Thymus (tissue), 14 donors: ENCODE results near the gene OASL. TPM values are rescaled to one million over a fixed set of nuclear protein-coding genes. Genes with fewer than 3 reads are reported as not detected.

Source experiments
- DNase-seq, 9 donors: peaks; one replicate each; pipeline ENCODE4 v3.0.0-alpha.2; 2013; ENCODE audit warnings: low spot score in 9 of 9, low read depth in 6 of 9, missing footprints in 1 of 9
- H3K27ac ChIP-seq, 2 donors: one replicate each; pipeline ENCODE4 v1.5.1; 2013; ENCODE audit warnings: control low read depth in 1 of 2, low read depth in 1 of 2, low read length in 1 of 2, mild to moderate bottlenecking in 1 of 2, moderate library complexity in 1 of 2
- H3K27me3 ChIP-seq, 2 donors: one replicate each; pipeline ENCODE4 v1.5.1; 2013; ENCODE audit warnings: low read length in 1 of 2; ENCODE audit not compliant: control insufficient read depth in 2 of 2, insufficient read depth in 1 of 2
- H3K36me3 ChIP-seq, 2 donors: one replicate each; pipeline ENCODE4 v1.5.1; 2013; ENCODE audit warnings: low read length in 1 of 2, mild to moderate bottlenecking in 1 of 2, moderate library complexity in 1 of 2; ENCODE audit not compliant: control insufficient read depth in 2 of 2, insufficient read depth in 2 of 2
- H3K4me1 ChIP-seq, 2 donors: one replicate each; pipeline ENCODE4 v1.5.1; 2013; ENCODE audit warnings: low read length in 2 of 2; ENCODE audit not compliant: control insufficient read depth in 2 of 2, insufficient read depth in 2 of 2
- H3K4me3 ChIP-seq, 2 donors: one replicate each; pipeline ENCODE4 v1.5.1; 2013; ENCODE audit warnings: low read length in 2 of 2, control low read depth in 1 of 2, mild to moderate bottlenecking in 1 of 2
- H3K9me3 ChIP-seq, 2 donors: one replicate each; pipeline ENCODE4 v1.5.1; 2013; ENCODE audit warnings: low read length in 1 of 2, mild to moderate bottlenecking in 1 of 2; ENCODE audit not compliant: control insufficient read depth in 2 of 2, insufficient read depth in 1 of 2
- WGBS: extraction: QIAGEN DNeasy Blood & Tissue Kit; methylation state at CpG from one replicate; pipeline ENCODE4 v1.1.7; 2013; 5-methylcytosine and 5-hydroxymethylcytosine counted together
- long read RNA-seq, 10 donors: transcript quantifications; one replicate each; lab custom pipeline, GENCODE V29; 2026
- polyA plus RNA-seq: library from polyadenylated mRNA; stranded (reverse); fragments of 200-250 nt; gene quantifications from one replicate; pipeline ENCODE4 v1.2.3, GENCODE V29; 2013
- total RNA-seq: library from RNA; stranded (reverse); fragments of 120-200 nt; gene quantifications from one replicate; pipeline ENCODE4 v1.2.4, GENCODE V29; 2013
- donor health status: healthy.

The OASL gene, protein sequence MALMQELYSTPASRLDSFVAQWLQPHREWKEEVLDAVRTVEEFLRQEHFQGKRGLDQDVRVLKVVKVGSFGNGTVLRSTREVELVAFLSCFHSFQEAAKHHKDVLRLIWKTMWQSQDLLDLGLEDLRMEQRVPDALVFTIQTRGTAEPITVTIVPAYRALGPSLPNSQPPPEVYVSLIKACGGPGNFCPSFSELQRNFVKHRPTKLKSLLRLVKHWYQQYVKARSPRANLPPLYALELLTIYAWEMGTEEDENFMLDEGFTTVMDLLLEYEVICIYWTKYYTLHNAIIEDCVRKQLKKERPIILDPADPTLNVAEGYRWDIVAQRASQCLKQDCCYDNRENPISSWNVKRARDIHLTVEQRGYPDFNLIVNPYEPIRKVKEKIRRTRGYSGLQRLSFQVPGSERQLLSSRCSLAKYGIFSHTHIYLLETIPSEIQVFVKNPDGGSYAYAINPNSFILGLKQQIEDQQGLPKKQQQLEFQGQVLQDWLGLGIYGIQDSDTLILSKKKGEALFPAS
- total RNA-seq (6.3 TPM), polyA plus RNA-seq (5.7 TPM)
- long read RNA-seq, donor 1: 0 reads
- long read RNA-seq, donor 2: 0 reads
- long read RNA-seq, donor 3, partial matches to known transcripts: 0 of 1 reads
- long read RNA-seq, donor 3, other reads (novel, unspliced or antisense): 0 of 1 reads
- long read RNA-seq, donor 4, partial matches to known transcripts: 0 of 2 reads
- long read RNA-seq, donor 4, other reads (novel, unspliced or antisense): 0 of 2 reads
- long read RNA-seq, donor 5, partial matches to known transcripts: 0 of 3 reads
- long read RNA-seq, donor 5, other reads (novel, unspliced or antisense): 0 of 3 reads
- long read RNA-seq, donor 6, partial matches to known transcripts: 0 of 1 reads
- long read RNA-seq, donor 6, other reads (novel, unspliced or antisense): 0 of 1 reads
- long read RNA-seq, donor 7, partial matches to known transcripts: 0 of 3 reads
- long read RNA-seq, donor 7, other reads (novel, unspliced or antisense): 0 of 3 reads
- long read RNA-seq, donor 8: 0 reads
- long read RNA-seq, donor 9, partial matches to known transcripts: 0 of 2 reads
- long read RNA-seq, donor 9, other reads (novel, unspliced or antisense): 0 of 2 reads
- long read RNA-seq, donor 10: 0 reads

DNA sequence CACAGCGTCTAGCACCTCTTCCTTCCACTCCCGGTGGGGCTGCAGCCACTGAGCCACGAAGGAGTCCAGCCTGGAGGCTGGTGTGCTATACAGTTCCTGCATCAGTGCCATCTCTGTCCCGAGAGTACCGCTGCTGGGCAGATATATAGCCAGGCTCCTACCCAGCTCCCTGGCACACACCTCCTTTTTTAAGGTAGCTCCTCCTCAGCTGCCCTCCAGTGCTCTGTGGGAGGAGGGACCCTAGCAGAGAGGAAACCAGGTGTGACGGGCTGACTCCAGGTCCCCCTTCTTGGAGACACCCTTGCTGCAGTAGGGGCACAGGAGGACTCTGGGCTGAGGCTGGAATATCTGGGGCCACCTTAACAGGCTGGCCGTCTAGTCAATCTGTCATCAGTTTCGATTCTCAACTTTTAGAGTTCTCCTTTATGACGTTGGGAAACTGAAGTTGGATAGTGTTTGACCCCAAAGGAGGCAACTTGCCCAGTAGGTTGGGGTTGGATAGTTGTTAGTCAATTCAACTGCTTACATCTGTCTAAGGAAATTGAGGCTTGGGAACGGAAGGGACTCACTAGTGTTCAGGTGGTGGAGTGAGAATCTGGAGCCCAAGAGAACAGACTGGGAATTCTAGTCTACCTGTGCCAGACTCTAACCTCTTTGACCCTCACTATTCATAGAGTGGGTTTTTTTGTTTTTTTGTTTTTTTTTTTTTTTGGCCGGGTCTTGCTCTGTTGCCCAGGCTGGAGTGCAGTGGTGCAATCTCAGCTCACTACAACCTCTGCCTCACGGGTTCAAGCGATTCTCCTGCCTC, at the start of gene OASL:
Gene OASL (minus strand): TSS at position 386 of the 808 bp plus-strand sequence. CDS start 275 bp downstream, at position 111.
- Histone ChIP-seq H3K27ac (peak within 1 kb of the TSS in 1 of 2 donors; percentile 37), H3K36me3 (no peaks in the 10 kb centered on the region), H3K9me3 (no peaks in the 10 kb centered on the region), H3K27me3 (no peaks in the 10 kb centered on the region), H3K4me1 (peaks cover 3 to 23% of the 10 kb centered on the region in 2 donors), H3K4me3 (peak within 1 kb of the TSS; percentile 42 to 47)
- WGBS: 23% methylated on average over 13 of the region's 13 CpGs
- peak in 4 of 9 donors; percentile 14 to 59 (median 22) for DNase-seq

DNA sequence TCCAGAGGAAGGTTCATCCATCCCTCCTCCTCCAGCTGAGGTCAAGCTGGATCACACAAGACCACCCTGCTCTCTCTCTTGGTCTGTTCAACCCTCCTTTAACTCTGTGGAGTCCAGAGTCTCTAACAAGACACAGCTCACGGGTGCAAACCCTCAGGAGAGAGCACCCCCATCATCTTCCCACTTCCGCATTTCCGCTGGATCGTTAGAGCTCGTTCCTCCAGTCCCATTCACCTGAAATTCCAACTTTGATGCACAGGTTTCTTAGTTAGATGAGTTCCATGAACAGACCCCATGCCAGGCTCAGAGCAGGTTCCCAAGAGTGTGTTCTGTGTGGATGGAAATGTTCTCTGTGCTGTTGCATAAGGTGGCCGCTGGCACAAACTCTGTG, 49.1 kb upstream of the OASL start:
- WGBS: 96% methylated on average over 6 of the region's 6 CpGs
- H3K27ac ChIP-seq: no peak overlapping the region
- no peak overlapping the region for H3K4me3 ChIP-seq
- H3K36me3 ChIP-seq: no peaks in the 10 kb centered on the region
- peaks cover 0 to under 1% of the 10 kb centered on the region in 2 donors for H3K9me3 ChIP-seq
- peaks cover 0 to 25% of the 10 kb centered on the region in 2 donors for H3K4me1 ChIP-seq
- H3K27me3 ChIP-seq: no peaks in the 10 kb centered on the region
- no peak for DNase-seq

DNA sequence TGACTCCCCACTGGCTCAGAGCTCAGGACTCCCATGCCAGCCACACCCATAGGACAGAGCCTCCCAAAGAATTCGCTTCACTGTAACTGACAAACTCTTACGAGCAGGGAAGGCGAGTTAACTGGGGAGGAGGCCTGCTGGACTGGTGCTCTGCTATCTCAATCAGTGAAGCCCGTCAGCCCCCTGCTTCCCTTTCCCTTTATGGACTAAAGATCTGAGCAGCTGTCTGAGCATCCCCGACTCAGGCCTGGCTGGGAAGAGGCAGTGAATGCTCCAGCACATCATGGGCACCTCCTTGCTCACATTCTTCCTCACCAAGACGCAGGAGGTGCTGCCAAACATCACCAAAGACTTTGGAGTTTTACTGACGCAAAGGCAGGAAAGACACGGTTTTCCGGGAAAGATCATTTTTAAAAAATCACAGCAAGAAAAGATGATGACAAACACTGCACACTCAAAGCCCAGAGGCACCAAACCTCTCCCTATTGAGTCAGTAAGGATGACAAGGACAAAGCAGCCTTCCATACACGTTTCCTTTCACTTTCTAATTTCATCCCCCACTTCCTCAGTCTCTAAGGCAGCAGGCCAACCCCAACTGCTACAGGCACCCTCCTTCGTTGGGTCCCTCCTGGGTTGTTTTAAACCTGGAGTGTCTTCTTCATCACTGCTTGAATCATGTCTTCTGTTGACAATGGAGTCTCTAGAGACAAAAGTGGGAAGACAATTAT, 48.6 kb upstream of the OASL start:
- peaks cover 0 to 21% of the 10 kb centered on the region in 2 donors for H3K4me1 ChIP-seq
- H3K4me3 ChIP-seq: no peak overlapping the region
- no peaks in the 10 kb centered on the region for H3K27me3 ChIP-seq
- H3K27ac ChIP-seq: no peak overlapping the region
- WGBS: 77% methylated on average over 11 of the region's 11 CpGs
- H3K36me3 ChIP-seq: no peaks in the 10 kb centered on the region
- DNase-seq: no peak
- no peaks in the 10 kb centered on the region for H3K9me3 ChIP-seq

DNA sequence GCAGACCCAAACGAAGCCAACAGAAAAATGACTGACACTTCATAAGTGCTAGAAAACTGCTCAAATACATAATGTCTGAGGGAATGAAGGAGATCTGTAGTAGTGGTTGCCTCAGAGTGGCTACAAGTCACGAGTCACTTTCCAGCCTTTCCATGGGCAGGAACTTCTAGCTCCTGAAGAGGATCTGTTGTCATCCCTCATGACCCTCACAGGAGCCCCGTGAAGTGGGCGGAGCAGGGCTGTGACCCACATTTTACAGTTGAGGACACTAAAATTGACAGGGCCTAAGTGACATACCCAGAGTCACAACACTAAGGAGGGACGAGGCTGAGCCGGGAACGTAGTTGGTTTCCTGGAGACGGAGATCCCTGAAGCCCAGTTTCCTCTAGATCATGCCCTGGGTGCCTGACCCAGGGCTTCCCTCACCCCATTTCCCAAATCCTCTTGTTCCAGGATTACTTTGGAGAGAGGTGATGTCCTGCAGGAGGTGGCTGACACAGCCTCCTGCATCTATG, 47.8 kb upstream of the OASL start:
- Histone ChIP-seq H3K9me3 (no peaks in the 10 kb centered on the region), H3K27me3 (no peaks in the 10 kb centered on the region), H3K4me3 (no peak overlapping the region), H3K36me3 (no peaks in the 10 kb centered on the region), H3K27ac (no peak overlapping the region), H3K4me1 (peaks cover 0 to 15% of the 10 kb centered on the region in 2 donors)
- DNase-seq: no peak
- 97% methylated on average over 8 of the region's 8 CpGs for WGBS

DNA sequence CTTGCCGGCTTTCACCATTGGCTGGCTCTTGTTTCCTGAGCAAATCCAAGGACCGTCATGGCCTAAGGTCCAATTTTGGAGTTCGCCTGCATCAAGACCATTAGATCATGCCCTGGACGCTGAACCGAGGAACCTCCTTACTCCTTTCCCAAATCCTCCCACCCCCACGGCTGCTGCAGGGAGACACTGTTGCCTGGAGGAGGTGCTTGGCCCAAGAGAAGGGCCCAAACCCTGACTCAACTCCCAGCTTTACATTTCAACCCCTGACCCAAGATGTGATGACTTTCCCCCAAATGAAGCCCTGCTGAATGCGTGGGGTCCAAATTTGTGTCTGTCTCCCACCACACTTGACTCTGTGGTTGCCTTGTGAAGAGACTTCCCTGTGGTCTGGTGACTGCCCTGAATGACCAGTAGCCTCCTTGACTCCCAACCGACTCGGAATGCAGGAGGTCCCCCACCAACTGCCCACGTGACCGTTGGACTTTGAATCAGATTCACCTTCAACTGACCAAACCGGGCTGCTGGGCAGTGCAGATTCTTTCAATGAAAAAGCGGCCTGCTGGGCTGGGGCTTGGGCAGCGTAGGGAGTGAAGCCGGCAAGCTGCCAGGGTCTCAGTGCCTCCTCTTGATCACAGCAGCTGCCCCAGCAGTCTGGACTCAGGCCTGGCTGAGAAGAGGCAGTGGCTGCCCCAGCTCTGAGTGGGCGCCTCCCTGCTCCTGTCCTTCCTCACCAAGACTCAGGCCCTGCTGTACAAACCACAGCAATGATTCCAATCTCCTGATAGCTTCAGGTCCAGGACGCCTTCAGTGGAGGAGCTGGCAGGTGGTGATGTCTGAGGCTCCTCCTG, 46.7 kb upstream of the OASL start:
- no peaks in the 10 kb centered on the region for H3K27me3 ChIP-seq
- no peak overlapping the region for H3K27ac ChIP-seq
- H3K4me3 ChIP-seq: no peak overlapping the region
- H3K4me1 ChIP-seq: peaks cover 0 to 8% of the 10 kb centered on the region in 2 donors
- no peaks in the 10 kb centered on the region for H3K9me3 ChIP-seq
- no peak for DNase-seq
- 96% methylated on average over 17 of the region's 17 CpGs for WGBS
- H3K36me3 ChIP-seq: no peaks in the 10 kb centered on the region

DNA sequence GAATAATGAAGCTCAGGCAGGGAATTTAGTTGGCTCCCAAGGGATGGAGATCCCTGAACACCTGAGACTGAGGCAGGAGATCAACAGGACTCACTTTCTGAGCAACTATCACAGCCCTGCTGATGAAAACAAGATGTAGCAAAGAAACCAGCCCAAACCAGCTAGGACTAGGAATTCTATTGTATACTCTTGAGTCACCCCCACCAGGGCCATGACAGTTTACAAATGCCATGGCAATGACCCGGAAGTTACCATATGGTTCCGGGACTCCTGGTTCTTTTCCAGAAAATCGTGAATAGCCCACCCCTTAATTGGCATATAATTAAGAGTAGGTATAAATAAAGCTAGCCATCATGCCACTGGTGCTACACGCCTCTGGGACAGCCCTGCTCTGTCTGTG, 46.0 kb upstream of the OASL start:
- H3K36me3 ChIP-seq: no peaks in the 10 kb centered on the region

DNA sequence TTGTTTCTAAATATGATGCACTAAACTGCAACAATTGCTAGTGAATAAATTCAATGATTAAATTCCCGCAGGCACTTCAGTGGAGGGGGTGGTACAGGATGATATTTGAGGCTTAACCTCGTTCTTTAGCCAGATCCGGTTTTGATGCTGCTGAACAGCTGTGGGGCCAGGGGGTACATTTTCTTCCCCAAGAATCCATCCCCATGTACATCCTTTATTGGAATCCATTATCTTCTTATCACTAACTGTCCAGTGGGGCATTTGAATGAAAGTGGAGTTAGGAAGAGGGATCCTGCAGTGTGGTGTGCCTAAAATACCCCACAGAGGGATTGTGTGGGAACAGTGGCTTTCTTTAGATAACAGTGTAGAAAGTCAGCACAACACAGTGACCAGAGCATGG, 45.2 kb upstream of the OASL start:
- peaks cover 0 to 7% of the 10 kb centered on the region in 2 donors for H3K4me1 ChIP-seq
- no peaks in the 10 kb centered on the region for H3K27me3 ChIP-seq
- no peaks in the 10 kb centered on the region for H3K36me3 ChIP-seq
- H3K9me3 ChIP-seq: no peaks in the 10 kb centered on the region
- WGBS: 91% methylated on average over 3 of the region's 3 CpGs
- no peak for DNase-seq
- H3K4me3 ChIP-seq: no peak overlapping the region
- H3K27ac ChIP-seq: no peak overlapping the region

More for the DNA sequence above, 46.0 kb upstream of the OASL start:
- DNase-seq: no peak
- Histone ChIP-seq H3K4me3 (no peak overlapping the region), H3K9me3 (no peaks in the 10 kb centered on the region), H3K4me1 (peaks cover 0 to 7% of the 10 kb centered on the region in 2 donors), H3K27ac (no peak overlapping the region), H3K27me3 (no peaks in the 10 kb centered on the region)
- 97% methylated on average over 4 of the region's 4 CpGs for WGBS
